ENCODE data around the gene CDH16.
A peak's percentile ranks its signal among the peaks of the same experiment; 100 is the strongest.

CDH16 gene

GRCh38 chr16:66894948-66895688 is 23.6 kb downstream of the CDH16 start:
- DNase-seq (ENCODE audit: low read depth in 1 of 2, low spot score in 1 of 2) = peak; percentile 48 to 74
- H3K27me3 ChIP-seq (ENCODE audit: insufficient read depth, poor library complexity, severe bottlenecking) = no peaks in the 10 kb centered on the region
- no peak overlapping the region for H3K27ac ChIP-seq (replicated peaks)
- no peak overlapping the region for H3K4me3 ChIP-seq (replicated peaks; ENCODE audit: insufficient read depth, low read length)
- TF ChIP-seq, protein P1, sequence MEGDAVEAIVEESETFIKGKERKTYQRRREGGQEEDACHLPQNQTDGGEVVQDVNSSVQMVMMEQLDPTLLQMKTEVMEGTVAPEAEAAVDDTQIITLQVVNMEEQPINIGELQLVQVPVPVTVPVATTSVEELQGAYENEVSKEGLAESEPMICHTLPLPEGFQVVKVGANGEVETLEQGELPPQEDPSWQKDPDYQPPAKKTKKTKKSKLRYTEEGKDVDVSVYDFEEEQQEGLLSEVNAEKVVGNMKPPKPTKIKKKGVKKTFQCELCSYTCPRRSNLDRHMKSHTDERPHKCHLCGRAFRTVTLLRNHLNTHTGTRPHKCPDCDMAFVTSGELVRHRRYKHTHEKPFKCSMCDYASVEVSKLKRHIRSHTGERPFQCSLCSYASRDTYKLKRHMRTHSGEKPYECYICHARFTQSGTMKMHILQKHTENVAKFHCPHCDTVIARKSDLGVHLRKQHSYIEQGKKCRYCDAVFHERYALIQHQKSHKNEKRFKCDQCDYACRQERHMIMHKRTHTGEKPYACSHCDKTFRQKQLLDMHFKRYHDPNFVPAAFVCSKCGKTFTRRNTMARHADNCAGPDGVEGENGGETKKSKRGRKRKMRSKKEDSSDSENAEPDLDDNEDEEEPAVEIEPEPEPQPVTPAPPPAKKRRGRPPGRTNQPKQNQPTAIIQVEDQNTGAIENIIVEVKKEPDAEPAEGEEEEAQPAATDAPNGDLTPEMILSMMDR (IDR thresholded peaks at IDR 0.05; ENCODE audit: insufficient read depth, low read length) = peak; percentile 97
- no peak for TF ChIP-seq REST (IDR thresholded peaks at IDR 0.05; ENCODE audit: insufficient replicate concordance, low read depth)

GRCh38 chr16:66894055-66894454 is 24.6 kb downstream of the CDH16 start:
- Histone ChIP-seq H3K4me3 (replicated peaks; ENCODE audit: insufficient read depth, low read length) (no peak overlapping the region), H3K27ac (replicated peaks) (no peak overlapping the region), H3K27me3 (ENCODE audit: insufficient read depth, poor library complexity, severe bottlenecking) (no peaks in the 10 kb centered on the region)
- DNase-seq (ENCODE audit: low read depth in 1 of 2, low spot score in 1 of 2) = no peak
- TF ChIP-seq GABPA (IDR thresholded peaks at IDR 0.05; ENCODE audit: low read depth) (no peak), POLR2AphosphoS5 (IDR thresholded peaks at IDR 0.05; ENCODE audit: low read depth) (no peak), SPI1 (IDR thresholded peaks at IDR 0.05; ENCODE audit: borderline replicate concordance, low read depth) (no peak), REST (IDR thresholded peaks at IDR 0.05; ENCODE audit: insufficient replicate concordance, low read depth) (no peak)
- TF ChIP-seq, protein P1 (IDR thresholded peaks at IDR 0.05; ENCODE audit: insufficient read depth, low read length) = no peak

GRCh38 chr16:66891797-66892196 is 26.9 kb downstream of the CDH16 start:
- Histone ChIP-seq H3K4me3 (replicated peaks; ENCODE audit: insufficient read depth, low read length) (no peak overlapping the region), H3K27ac (replicated peaks) (no peak overlapping the region), H3K27me3 (ENCODE audit: insufficient read depth, poor library complexity, severe bottlenecking) (no peaks in the 10 kb centered on the region)
- TF ChIP-seq GABPA (IDR thresholded peaks at IDR 0.05; ENCODE audit: low read depth) (no peak), REST (IDR thresholded peaks at IDR 0.05; ENCODE audit: insufficient replicate concordance, low read depth) (no peak), POLR2AphosphoS5 (IDR thresholded peaks at IDR 0.05; ENCODE audit: low read depth) (no peak), SPI1 (IDR thresholded peaks at IDR 0.05; ENCODE audit: borderline replicate concordance, low read depth) (no peak)
- TF ChIP-seq, protein P1 (IDR thresholded peaks at IDR 0.05; ENCODE audit: insufficient read depth, low read length) = no peak
- no peak for DNase-seq (ENCODE audit: low read depth in 1 of 2, low spot score in 1 of 2)

All from HL-60 (cell line).